Dermis microvascular lymphatic vessel endothelial cell (primary cell): ENCODE measurements around the gene HHLA2. TPM values are rescaled to one million over a fixed set of nuclear protein-coding genes. Genes with fewer than 3 reads are reported as not detected.

Experiments
- DNase-seq, 2 donors: peaks; one replicate each; pipeline versions ENCODE4 v3.0.0 to v3.0.0-alpha.2; 2010; ENCODE audit warnings: low read depth in 2 of 2
- total RNA-seq: library from RNA; depleted of rRNA; stranded (reverse); fragments of >200 nt; gene quantifications from 2 replicates; pipeline ENCODE4 v1.2.1, GENCODE V29; 2014

The HHLA2 gene
- total RNA-seq, 1 donor from 2014 or later: not detected

DNA sequence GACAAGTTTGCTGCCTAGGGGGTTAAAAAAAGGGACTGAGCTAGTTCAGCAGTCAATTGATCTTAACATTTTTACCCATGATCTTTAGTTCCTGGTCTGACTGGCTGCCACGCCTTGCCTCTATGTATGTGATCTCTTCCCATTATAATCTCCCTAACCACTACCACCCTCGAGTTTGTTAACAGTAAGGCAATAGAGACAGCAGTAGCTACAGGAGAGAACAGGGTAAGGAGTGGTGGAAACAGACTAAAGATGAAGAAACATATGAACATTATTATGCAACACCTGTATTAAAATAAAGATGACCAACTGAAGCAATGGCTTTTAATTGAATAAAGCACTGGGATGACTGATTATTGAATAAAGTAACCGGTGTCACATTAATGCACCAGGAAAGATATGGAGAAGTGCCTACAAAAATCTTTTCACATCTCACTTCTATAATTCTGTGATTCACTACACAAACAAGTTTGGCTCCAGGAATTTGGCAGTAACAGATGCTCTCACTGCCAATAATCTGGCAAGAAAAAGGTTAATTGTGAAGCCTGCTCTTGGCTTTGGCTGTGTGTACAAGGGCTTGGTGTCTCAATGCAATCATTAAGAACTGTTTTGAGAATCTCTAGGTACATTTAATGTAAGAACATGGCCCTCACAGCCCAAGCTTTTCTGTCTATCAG, 95.7 kb downstream of the HHLA2 start:
- DNase-seq: no peak

DNA sequence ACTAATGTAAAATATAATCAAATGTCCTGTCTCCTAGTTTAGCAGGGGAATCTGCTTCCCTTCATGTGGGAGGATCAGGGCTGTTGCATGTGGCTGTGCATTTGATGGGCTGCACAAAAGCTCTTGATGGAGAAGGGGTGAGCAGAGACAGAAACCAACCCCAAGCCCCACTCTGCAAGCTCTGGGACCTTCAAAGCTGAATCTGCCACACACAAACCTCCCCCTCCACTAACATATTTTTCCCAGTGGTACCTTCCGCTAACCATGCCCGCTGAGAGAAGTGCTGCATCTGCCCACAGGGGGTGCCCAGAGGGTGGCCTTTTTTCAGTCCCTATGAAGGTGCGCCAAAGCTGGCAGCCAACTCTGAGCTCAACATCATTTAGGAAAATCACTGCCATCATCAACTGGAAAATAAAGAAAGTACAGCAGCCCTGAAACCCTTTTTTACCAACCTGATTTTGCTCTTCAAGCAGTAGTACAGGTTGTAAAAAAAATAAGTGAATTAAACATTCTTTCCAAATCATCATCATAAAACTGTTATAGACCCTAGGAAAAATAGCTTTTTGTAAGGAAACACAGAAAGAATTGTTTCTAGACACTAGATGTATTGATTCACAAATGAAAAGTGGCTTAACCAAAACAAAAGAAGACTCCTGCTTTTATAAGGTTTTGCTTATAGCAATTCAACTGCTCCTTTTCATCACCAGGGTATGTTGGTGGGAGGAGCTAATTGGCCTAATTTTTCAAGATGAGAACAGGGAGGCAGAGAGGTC, 97.0 kb downstream of the HHLA2 start:
- no peak for DNase-seq

DNA sequence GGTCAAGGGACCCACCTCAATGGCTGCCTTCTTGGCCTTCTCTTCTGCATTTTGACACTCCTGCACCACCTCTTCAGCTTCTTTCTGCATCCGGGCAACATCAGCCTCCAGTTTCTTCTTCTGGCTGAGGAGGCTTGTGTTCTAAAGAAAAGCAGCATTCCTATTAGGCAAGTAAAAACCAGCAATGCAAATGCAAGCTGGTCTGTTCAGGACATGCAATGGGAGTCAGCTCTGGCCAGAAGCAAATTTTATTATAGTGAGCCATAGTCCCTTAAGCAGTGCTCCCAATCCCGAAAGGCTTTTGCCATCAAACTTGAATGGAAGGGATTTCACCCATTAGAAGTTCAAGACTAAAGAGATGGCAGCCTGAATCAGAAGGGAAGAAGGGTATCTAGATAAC, 97.7 kb downstream of the HHLA2 start:
- DNase-seq: no peak

DNA sequence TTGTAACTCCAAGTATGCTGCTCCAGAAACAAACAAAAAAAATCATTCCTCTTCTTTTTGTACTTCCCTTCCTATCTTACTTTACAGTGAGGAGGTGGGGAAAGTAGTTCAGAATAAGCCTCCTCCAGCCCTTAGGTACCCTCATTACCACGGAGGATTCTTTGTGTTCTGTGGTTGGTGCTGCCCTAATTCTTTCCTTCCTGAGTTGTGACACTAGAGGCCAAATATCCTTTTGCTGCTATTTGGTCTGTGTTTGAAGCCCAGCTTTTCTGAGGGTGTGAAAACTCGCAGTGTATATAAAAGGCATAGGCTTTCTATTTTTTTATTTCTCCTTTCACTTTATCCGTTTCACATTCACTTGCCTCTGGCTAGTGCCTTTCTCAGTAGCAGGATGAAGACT, 98.2 kb downstream of the HHLA2 start:
- DNase-seq: no peak

DNA sequence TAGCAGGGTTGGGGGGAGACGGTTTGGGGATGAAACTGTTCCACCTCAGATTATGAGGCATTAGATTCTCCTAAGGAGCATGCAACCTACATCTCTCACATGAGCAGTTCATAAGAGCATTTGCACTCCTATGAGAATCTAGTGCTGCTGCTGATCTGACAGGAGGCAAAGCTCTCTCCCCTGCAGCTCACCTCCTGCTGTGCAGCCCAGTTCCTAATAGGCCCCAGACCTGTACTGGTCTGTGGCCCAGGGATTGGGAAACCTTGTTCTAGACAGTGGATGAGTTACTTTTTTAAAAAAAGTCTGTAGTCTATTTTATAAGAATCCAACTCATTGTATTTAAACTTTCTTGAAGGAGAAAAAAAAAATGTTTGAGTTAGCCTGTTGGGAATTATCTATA, 100.0 kb downstream of the HHLA2 start:
- no peak for DNase-seq

DNA sequence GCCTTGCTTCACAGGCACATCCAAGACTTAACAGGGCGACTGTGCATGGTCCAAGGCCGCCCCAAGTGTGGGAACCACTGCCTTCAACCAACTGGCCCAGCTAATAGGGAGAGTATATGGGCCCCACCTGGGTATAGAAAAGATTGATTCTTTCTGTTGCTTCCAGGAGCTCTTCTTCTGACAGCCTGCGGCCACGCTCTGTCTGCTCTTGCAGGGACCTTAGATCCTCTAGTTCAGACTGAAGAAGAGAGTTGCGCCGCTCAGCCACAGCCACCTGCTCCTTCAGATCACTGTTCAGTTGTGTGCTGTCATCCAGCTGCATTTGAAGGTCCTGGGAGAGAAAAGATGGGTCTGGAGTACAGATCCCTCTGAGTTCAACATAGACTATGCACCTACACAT, 102.2 kb downstream of the HHLA2 start:
- DNase-seq: no peak

DNA sequence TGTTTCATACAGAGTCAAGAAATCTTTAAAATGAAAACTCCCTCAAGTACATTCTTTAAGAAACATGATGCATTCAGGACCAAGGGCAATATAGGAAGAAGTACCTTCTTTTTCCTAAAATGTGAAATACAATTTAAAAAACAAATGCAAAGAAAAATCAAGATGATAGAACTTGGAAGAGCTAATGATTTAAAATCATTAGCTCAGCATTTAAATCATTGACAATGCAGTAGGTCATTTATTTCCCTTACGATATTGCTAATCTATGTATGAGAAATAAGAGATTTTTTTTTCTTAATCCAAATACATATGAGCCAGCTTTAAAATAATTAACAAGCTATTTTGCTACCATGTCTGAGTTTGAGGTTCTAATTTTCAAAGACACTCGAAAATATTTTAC, 105.5 kb downstream of the HHLA2 start:
- no peak for DNase-seq

DNA sequence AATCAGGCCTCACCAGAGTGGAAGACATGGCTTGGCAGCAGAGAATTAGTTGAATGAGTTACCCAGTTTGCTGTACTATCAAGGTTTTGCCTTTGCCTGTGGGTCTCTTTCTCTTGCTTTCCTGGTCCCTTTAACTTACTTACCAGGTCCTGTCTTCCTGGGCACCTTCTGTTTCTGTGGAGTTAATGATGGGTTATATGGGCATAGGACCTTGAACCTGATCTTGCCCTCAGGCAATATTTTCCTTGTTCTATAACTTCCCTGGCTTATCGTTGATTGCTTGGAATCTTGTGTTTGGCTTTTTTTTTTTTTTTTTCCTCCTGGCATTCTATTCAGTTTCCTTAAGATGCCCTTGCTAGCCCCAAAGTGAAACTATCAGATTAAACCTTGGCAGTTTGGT, 106.8 kb downstream of the HHLA2 start:
- no peak for DNase-seq

DNA sequence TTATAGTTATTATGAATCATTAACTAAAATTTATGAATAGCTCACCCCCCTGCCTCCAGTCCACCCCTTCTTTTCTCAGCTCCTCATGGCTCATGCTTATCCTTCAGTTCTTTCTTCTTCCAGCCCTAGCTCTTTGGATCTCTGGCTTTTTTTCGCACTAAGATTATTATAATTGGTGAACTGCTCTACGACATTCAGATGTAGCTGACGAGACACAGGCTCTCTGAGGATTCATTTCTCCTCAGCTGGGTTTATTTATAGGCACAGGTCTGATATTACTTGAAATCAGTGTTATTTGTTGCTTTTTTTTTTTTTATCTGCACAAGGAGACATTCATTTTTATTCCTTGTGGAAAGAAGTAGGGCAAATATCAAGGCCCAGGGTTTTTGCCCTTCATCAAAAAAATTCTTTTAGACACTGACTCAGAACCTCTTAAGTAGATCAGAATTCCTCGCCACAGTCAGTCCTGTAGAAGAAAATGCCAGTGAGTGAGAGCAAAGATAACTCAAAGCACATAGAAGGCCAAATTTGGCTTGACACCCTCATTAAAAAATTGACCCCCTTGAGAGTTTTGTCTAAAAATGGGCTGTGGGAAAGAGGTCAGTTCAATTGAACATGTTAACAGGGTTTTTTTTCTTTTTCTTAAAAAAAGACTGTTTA, 107.5 kb downstream of the HHLA2 start:
- DNase-seq: no peak

DNA sequence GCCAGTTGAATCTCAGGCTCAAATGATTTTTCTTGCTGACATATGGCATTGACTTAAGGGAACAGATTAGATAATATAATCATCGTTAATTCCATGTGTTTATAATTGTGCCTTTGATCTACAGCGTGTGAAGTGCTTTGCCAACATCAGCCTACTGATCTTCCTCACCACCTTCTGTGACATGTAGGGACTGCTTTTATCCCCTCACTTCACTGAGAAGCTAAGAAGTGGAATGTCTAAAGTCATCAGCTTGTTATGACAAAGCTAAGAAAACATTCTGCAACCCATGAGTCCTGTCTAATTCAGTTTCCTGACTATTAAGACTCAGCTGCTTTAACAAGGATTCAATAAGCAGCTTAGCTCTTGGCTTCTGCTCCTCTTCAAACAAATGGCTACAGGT, 108.0 kb downstream of the HHLA2 start:
- DNase-seq: no peak

DNA sequence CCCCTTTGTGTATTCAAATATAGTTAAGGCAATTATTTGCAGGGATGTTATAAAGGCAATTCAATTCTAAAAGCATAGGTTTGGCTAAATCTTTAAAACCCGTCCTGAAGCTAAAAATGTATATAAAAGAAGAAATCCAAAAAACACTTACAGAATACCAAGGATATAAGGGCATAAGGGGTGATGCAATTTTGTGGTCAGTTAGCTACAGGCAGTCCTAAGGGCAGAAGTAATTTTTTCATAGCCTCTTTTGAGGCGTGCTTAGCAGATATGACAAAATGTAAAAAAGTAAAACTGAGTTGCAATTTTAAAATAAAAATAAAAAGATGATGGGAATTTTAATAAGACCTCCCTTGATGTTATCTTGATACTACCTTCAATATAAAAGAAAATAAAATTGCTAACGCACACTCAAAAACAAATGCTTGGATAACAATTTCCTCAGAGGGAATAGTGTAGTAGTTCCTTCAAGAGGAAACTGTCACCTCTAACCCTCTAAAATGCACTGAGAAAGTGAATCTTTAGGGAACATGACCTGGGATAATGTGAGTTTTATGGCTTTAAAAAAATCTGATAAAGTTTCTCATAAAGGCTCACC, 109.8 kb downstream of the HHLA2 start:
- DNase-seq: no peak

DNA sequence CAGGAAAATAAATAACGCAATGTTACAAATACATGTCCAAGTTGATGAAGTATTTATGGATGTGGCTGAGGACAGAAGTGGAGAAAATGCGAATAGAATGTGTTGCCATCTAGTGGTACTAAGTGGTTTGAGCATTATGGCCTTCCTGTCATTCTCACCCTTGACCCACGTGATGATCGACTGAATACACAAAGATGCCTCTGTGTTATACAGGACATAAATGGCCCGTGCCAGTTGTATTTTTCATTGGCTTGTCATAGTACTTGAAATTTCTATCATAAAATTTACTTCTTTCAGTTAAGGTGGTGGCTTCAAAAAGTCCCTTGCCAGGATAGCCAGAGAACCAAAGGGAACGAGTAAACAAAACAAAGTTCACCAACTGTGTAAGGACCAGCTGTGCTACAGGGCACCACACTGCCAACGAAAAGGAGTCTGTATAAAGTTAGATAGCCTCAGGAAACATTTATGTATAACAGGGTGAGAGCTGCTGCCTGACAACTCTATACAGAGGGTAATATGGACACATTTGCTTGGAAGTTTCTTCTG, 110.4 kb downstream of the HHLA2 start:
- DNase-seq: peak; percentile 80

DNA sequence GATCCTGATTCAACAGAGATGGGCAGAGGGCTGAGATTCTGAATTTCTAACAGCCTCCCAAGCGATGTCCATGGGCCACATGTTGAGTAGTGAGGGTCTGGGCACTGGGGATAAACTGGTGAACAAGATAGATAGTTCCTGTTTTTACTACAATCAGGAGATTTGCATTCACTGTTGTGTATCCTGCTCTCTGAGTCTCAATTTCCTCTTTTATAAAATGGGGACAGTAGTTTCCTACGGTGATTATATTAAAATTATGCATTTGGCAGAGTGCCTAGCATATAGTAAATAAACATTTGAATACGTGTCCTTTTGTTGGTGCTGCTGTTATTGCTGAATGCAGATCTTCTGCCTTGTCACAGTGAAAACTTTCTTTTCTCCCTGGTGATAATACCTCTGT, 111.5 kb downstream of the HHLA2 start:
- DNase-seq: peak in 1 of 2 donors; percentile 1

DNA sequence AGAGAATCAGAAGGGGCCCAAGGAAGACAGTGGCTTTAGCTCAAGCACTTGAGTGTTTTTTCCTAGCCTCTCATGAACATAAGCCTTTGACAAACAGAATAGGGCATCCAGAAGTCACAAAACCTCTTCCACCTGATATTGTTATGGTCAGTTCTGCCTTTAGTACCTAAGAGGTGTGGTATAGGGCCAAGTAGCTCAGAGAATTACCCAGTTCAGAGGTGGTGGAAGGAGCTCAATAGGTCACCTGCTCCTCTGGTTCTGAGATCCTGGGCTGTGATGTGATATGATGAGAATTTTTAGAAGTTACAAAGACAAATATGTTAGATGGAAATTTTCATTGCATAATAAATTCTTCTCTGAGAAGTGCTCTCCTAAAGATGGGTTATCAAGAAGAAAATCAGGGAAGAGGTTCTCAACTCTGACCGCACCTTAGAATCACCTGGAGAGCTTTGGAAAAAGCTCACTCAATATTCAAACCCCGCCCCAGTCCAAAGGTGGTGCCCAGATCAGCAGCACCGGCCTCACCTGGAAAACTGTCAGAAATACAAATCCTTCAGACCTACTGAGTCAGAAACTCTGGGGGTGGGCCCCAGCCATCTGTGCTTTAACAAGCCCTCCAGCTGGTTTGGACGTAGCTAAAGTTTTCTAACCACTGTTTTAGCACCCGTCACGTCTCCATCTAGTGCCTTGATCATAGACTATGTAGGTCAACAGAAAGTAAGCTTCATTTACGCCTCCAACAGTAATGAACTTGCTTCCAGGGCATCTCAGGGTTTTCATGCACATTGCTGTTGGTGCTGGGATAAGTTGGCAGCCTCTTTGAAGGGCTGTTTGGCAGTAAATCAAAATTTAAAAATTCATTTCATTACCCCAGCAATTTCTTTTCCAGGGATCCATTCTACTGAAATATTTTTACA, 112.8 kb downstream of the HHLA2 start:
- DNase-seq: no peak

DNA sequence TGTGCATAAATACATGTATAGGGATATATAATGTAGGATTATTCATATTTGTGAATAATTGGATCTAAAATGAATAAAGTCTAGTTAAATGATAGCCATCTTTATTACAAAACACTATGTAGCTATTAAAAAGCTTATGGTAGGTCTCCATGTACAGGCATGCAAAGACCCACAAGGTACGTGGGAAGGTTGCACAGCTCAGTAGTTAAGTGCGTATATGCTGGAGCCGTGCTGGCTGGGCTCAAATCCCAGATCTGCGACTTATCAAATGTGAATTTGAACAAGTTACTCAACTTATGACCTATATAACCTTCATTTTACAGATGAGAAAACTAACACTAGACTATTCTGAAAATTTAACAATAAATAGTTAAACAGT, 113.4 kb downstream of the HHLA2 start:
- DNase-seq: no peak

DNA sequence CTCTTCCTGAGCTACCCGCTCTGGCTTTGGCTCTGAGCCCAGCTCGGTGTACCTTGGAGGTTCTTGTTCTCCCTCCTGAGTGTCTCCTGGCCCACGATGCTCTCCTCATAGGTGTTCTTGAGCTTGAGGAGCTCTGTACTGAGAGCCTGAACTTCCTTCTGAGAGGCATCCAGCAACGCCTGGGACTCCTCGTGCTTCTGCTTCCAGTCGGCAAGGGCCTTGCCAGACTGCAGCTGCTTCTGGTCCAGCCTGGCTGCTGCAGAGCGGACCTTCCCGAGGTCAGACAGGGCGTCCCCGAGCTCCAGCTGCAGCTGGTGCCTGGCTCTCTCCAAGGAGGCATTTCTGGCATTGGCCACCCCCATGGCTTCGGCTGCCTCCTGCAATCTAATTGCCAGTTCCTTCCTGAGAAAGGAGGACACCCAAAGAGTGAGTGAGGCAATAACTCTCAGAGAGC, 114.2 kb downstream of the HHLA2 start:
- DNase-seq: no peak

DNA sequence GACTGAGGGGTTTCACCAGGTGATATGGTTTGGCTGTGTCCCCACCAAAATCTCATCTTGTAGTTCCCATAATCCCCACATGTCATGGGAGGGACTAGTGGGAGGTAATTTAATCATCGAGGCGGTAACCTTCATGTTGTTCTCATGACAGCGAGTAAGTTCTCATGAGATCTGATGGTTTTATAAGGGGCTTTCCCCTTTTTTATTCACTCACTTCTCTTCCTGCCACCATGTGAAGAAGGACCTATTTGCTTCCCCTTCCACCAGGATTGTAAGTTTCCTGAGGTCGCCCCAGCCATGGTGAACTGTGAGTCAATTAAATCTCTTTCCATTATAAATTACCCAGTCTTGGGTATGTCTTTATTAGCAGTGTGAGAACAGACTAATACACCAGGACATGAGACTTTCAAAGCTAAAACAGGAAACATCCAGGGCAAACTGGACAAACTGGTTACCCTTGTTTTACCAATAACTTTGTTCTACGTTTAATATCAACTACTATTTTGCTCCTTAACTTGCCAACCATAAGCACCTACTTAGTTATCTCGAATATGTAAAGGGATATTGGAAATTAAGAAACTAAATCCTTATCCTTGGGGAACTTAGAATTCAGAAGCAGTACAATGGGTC, 115.9 kb downstream of the HHLA2 start:
- no peak for DNase-seq

DNA sequence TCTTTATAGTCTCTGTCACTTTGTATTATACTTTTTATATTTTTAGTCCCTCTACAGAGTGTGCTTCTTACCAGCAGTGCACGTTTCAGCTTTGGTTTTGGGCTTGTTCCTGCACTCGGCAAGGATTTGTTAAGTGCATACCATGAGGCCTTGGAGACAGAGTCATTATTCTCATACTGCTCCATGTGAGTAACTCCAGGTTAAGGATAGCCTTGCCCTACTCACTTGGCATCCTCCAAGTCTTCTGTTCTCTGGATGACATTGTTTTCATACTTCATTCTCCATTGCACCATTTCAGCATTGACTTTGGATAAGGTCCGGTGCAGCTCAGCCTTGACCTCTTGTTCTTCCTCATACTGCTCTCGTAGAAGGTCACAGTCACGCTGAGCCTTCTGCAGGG, 117.7 kb downstream of the HHLA2 start:
- no peak for DNase-seq

DNA sequence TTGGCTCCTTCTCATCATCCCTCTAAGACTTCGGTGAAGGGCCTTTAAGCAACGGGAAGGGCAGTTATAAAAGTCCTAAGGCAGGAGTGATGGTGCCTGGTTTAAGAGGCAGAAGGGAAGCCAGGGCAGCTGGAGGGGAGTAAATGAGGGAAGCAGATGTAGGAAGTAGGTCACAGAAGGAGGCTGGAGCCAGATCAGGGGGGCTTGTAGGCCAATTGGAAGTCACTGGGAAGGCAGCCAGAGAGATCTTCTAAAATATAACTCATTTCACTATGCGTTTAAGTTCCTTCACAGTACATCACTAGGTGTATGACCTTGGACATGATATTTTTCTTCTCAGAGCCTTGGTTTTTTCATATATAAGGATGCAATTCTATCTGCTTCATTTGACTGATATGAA, 119.3 kb downstream of the HHLA2 start:
- DNase-seq: no peak

DNA sequence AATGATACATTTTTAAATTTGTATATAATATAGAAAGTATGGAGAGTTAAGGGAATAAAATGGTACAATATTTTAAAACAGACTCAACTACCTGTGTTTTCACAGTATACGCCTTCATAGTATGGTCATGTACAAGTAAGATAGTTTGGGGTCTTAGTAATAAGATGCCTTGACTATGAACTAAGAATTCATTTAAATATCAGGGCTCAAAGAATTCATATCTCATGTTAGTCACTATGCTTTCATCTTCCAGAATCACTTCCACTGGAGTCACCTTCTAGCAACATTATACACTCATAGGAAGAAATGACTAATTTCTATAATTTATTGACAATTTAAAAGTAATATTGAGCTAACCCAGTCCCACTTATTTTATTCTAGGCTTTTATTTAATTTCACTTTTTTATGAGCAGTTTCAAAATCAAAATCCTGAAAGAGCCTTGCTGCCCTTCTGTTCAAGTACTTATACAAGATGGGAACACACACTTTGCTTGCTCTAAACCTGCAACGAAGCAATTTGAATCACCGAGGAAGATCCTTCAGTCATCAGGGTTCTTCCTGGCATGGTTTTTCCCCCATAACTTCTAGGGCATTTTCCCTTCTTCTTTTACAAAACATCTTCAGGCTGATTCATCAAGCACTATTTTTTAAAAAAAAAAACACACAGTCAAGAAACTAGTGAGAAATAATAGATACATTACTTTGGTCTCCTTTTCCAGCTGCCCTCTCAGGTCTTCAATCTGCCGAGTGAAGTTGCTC, 119.9 kb downstream of the HHLA2 start:
- no peak for DNase-seq
